ENCODE measurements around the gene DNAH14.

- TF ChIP-seq CTCF (IDR thresholded peaks at IDR 0.05) = no peak
- no peak for TF ChIP-seq POLR2AphosphoS5 (IDR thresholded peaks at IDR 0.05)
- no peak for TF ChIP-seq POLR2A (IDR thresholded peaks at IDR 0.05)
These were observed 426.4 kb downstream of the DNAH14 start for GRCh38 chr1:225355863-225356262.
